DND-41 (cell line): ENCODE data around the gene MAPK6.
"Not testable (repeated sequence)": the region's sequence is repeated elsewhere in the genome, so short reads cannot be mapped to it uniquely, and the experiment has no call there.

Experiments used
- ATAC-seq: fragments of 200-7000 bp; cut with Tn5 transposase; 3 replicates; pipeline ENCODE4 v1.9.1; 2021; ENCODE audit warnings: low read depth; ENCODE audit not compliant: insufficient read depth
- DNase-seq: peaks from one replicate; pipeline ENCODE4 v3.0.0-alpha.2; 2020
- H2AFZ ChIP-seq: 2 replicates; pipeline ENCODE4 v1.6.0; 2012; ENCODE audit warnings: low read depth, low read length
- H3K27ac ChIP-seq: 2 replicates; pipeline ENCODE4 v1.5.1; 2012; ENCODE audit warnings: low read length, inconsistent platforms
- H3K27me3 ChIP-seq: fragments of 200-600 bp; sonication (generic); 2 replicates; pipeline ENCODE4 v1.6.0; 2012; ENCODE audit warnings: low read length, mild to moderate bottlenecking, inconsistent platforms; ENCODE audit not compliant: insufficient read depth, poor library complexity
- H3K36me3 ChIP-seq: 2 replicates; pipeline ENCODE4 v1.5.1; 2012; ENCODE audit warnings: low read length, inconsistent platforms; ENCODE audit not compliant: insufficient read depth
- H3K4me1 ChIP-seq: 2 replicates; pipeline ENCODE4 v1.5.1; 2012; ENCODE audit warnings: mild to moderate bottlenecking, low read length; ENCODE audit not compliant: insufficient read depth
- H3K4me2 ChIP-seq: 2 replicates; pipeline ENCODE4 v1.6.0; 2012; ENCODE audit warnings: mild to moderate bottlenecking, moderate library complexity, low read length, inconsistent platforms; ENCODE audit not compliant: insufficient read depth
- H3K4me3 ChIP-seq, 2 experiments: fragments of 200-600 bp in 1 of 2; shearing (Covaris generic) in 1 of 2; 2 replicates each; pipeline ENCODE4 v1.5.1; 2012 to 2016; ENCODE audit warnings: inconsistent platforms in 2 of 2, low read length in 2 of 2, mild to moderate bottlenecking in 2 of 2, low read depth in 1 of 2, moderate library complexity in 1 of 2
- H3K79me2 ChIP-seq: 2 replicates; pipeline ENCODE4 v1.6.0; 2012; ENCODE audit warnings: low read length, inconsistent platforms; ENCODE audit not compliant: insufficient read depth
- H3K9ac ChIP-seq: 2 replicates; pipeline ENCODE4 v1.6.0; 2012; ENCODE audit warnings: low read depth, mild to moderate bottlenecking, inconsistent platforms, low read length, moderate library complexity
- H3K9me3 ChIP-seq: 2 replicates; pipeline ENCODE4 v1.5.1; 2012; ENCODE audit warnings: low read length, moderate library complexity, mild to moderate bottlenecking, inconsistent platforms; ENCODE audit not compliant: insufficient read depth, severe bottlenecking
- H4K20me1 ChIP-seq: 2 replicates; pipeline ENCODE4 v1.6.0; 2012; ENCODE audit warnings: low read length; ENCODE audit not compliant: insufficient read depth
- CTCF ChIP-seq: IDR thresholded peaks from 2 replicates; pipeline ENCODE4 v1.5.1; 2012; ENCODE audit warnings: borderline replicate concordance, low read length, moderate library complexity, mild to moderate bottlenecking; ENCODE audit not compliant: poor library complexity, severe bottlenecking; ENCODE audit errors: extremely low read depth
- EZH2 ChIP-seq: IDR thresholded peaks from 3 replicates; pipeline ENCODE4 v1.6.1; 2012; ENCODE audit warnings: borderline replicate concordance, low read depth, mild to moderate bottlenecking, moderate library complexity, low read length, inconsistent platforms; ENCODE audit not compliant: severe bottlenecking

The MAPK6 gene

GRCh38 chr15:52095597-52096262, 76.7 kb downstream of the MAPK6 start:
- no peaks in the 10 kb centered on the region for H4K20me1 ChIP-seq
- H2AFZ ChIP-seq: no peak overlapping the region
- H3K27me3 ChIP-seq: no peaks in the 10 kb centered on the region
- no peaks in the 10 kb centered on the region for H3K79me2 ChIP-seq
- H3K4me3 ChIP-seq: no peak overlapping the region
- H3K4me1 ChIP-seq: no peaks in the 10 kb centered on the region
- H3K27ac ChIP-seq: no peak overlapping the region
- TF ChIP-seq CTCF (no peak), EZH2 (no peak)
- H3K4me2 ChIP-seq: no peak overlapping the region
- no peaks in the 10 kb centered on the region for H3K9me3 ChIP-seq
- ATAC-seq: no peak
- no peaks in the 10 kb centered on the region for H3K36me3 ChIP-seq
- DNase-seq: no peak
- no peak overlapping the region for H3K9ac ChIP-seq

GRCh38 chr15:52096536-52096935, 77.5 kb downstream of the MAPK6 start:
- not testable (repeated sequence) for H3K9me3 ChIP-seq, H3K79me2 ChIP-seq, H3K36me3 ChIP-seq, H3K27me3 ChIP-seq, H3K4me2 ChIP-seq, H3K27ac ChIP-seq, H2AFZ ChIP-seq, DNase-seq, H3K4me3 ChIP-seq, H3K9ac ChIP-seq, H3K4me1 ChIP-seq, ATAC-seq, H4K20me1 ChIP-seq

- H2AFZ ChIP-seq: no peak overlapping the region
- no peak overlapping the region for H3K9ac ChIP-seq
- H3K4me2 ChIP-seq: no peak overlapping the region
- no peaks in the 10 kb centered on the region for H3K36me3 ChIP-seq
- no peaks in the 10 kb centered on the region for H4K20me1 ChIP-seq
- H3K27ac ChIP-seq: no peak overlapping the region
- H3K9me3 ChIP-seq: no peaks in the 10 kb centered on the region
- no peak for TF ChIP-seq CTCF
- ATAC-seq (no peak), DNase-seq (no peak)
- H3K27me3 ChIP-seq: no peaks in the 10 kb centered on the region
- no peaks in the 10 kb centered on the region for H3K79me2 ChIP-seq
- no peaks in the 10 kb centered on the region for H3K4me1 ChIP-seq
- no peak overlapping the region for H3K4me3 ChIP-seq
These were observed 78.2 kb downstream of the MAPK6 start for GRCh38 chr15:52097180-52097579.

GRCh38 chr15:52098323-52098722, 79.3 kb downstream of the MAPK6 start:
- H2AFZ ChIP-seq: no peak overlapping the region
- H3K4me2 ChIP-seq: no peak overlapping the region
- H3K27me3 ChIP-seq: no peaks in the 10 kb centered on the region
- no peaks in the 10 kb centered on the region for H4K20me1 ChIP-seq
- H3K36me3 ChIP-seq: no peaks in the 10 kb centered on the region
- no peaks in the 10 kb centered on the region for H3K79me2 ChIP-seq
- DNase-seq (no peak), ATAC-seq (no peak)
- H3K4me3 ChIP-seq: no peak overlapping the region
- H3K9ac ChIP-seq: no peak overlapping the region
- no peak for TF ChIP-seq EZH2
- no peaks in the 10 kb centered on the region for H3K4me1 ChIP-seq
- no peak overlapping the region for H3K27ac ChIP-seq
- no peaks in the 10 kb centered on the region for H3K9me3 ChIP-seq
